Loucy (cell line): ENCODE data around the gene FKBP1A.

Experiments used
- EZH2phosphoT487 ChIP-seq: fragments of 200-600 bp; IDR thresholded peaks from 2 replicates; pipeline ENCODE4 v1.6.1; 2018; ENCODE audit warnings: antibody characterized with exemption, mild to moderate bottlenecking, moderate library complexity, borderline replicate concordance
- TF ChIP-seq, protein P1 (sequence below): fragments of 200-600 bp; sonication (generic); conservative IDR thresholded peaks from 2 replicates; pipeline ENCODE4 v1.5.1; 2014; ENCODE audit warnings: mild to moderate bottlenecking, antibody characterized with exemption, low read length

DNA sequence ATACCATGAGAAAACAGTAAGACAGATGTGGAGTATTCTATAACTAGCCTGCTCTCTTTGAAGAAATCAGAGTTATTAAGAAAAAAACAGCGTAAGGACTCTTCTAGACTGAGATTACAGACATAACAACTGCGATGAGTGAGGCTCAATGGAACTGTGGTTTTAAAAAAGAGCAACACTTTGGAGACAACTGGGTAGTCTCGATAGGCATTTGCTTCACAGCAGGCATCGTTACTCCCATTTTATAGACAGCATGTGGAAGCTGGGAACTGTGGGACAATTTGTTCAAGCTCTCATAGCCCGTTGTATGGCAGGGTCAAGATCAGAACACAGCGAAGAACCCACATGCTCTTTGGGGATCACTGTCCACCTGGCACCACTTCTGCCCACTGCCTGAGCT, 4.6 kb downstream of the FKBP1A start:
- TF ChIP-seq, protein P1, sequence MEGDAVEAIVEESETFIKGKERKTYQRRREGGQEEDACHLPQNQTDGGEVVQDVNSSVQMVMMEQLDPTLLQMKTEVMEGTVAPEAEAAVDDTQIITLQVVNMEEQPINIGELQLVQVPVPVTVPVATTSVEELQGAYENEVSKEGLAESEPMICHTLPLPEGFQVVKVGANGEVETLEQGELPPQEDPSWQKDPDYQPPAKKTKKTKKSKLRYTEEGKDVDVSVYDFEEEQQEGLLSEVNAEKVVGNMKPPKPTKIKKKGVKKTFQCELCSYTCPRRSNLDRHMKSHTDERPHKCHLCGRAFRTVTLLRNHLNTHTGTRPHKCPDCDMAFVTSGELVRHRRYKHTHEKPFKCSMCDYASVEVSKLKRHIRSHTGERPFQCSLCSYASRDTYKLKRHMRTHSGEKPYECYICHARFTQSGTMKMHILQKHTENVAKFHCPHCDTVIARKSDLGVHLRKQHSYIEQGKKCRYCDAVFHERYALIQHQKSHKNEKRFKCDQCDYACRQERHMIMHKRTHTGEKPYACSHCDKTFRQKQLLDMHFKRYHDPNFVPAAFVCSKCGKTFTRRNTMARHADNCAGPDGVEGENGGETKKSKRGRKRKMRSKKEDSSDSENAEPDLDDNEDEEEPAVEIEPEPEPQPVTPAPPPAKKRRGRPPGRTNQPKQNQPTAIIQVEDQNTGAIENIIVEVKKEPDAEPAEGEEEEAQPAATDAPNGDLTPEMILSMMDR = no peak
- TF ChIP-seq EZH2phosphoT487 = no peak
